HEK293 (cell line): ENCODE data around the gene PSAPL1.

ENCODE experiments used
- CTCF ChIA-PET: fragments of 350-600 bp; formaldehyde crosslinking; extraction: SDS; loops from one replicate; lab custom pipeline; 2021; ENCODE audit warnings: antibody characterized with exemption; lab: Yijun Ruan, JAX
- POLR2A ChIA-PET: fragments of 300-600 bp; formaldehyde crosslinking; extraction: SDS; loops from one replicate; lab custom pipeline; 2020; ENCODE audit warnings: antibody characterized with exemption, inconsistent platforms; lab: Yijun Ruan, JAX
- H3K27ac ChIP-seq: fragments of 200-500 bp; sonication (Bioruptor generic); 2 replicates; pipeline ENCODE4 v1.5.1; 2014; ENCODE audit warnings: low read depth, low read length, control low read depth, inconsistent platforms; ENCODE audit errors: extremely low read depth
- H3K36me3 ChIP-seq, 2 experiments: fragments of 200-500 bp in 1 of 2; sonication (Bioruptor generic) in 1 of 2; 1 replicate in 1 of 2; 2 replicates in 1 of 2; pipeline ENCODE4 v1.5.1; 2014 to 2017; ENCODE audit warnings: inconsistent platforms in 2 of 2, low read length in 2 of 2; ENCODE audit not compliant: control insufficient read depth in 2 of 2, insufficient read depth in 1 of 2
- H3K4me1 ChIP-seq: fragments of 200-500 bp; sonication (Bioruptor generic); 2 replicates; pipeline ENCODE4 v1.5.1; 2014; ENCODE audit warnings: mild to moderate bottlenecking, low read length, inconsistent platforms; ENCODE audit not compliant: control insufficient read depth, insufficient read depth
- H3K4me3 ChIP-seq: 2 replicates; pipeline ENCODE4 v1.5.1; 2011; ENCODE audit warnings: low read depth, mild to moderate bottlenecking, control low read depth, low read length, moderate library complexity
- H3K9me3 ChIP-seq: fragments of 200-500 bp; sonication (Bioruptor generic); 2 replicates; pipeline ENCODE4 v1.5.1; 2014; ENCODE audit warnings: low read depth, low read length, inconsistent platforms; ENCODE audit not compliant: control insufficient read depth, insufficient read depth
- BCL11A ChIP-seq: fragments of 450-650 bp; formaldehyde crosslinking; IDR thresholded peaks from 2 replicates; pipeline ENCODE4 v1.5.1; 2016; ENCODE audit warnings: low read depth, missing biosample characterization, missing genetic modification characterization
- PRDM1 ChIP-seq: fragments of 450-650 bp; formaldehyde crosslinking; IDR thresholded peaks from 2 replicates; pipeline ENCODE4; 2016; ENCODE audit warnings: missing biosample characterization, missing genetic modification characterization
- TRIM28 ChIP-seq: IDR thresholded peaks from 2 replicates; pipeline ENCODE4 v1.6.1; 2011; ENCODE audit warnings: low read length, control low read depth, borderline replicate concordance
- ZFP41 ChIP-seq: fragments of 450-650 bp; formaldehyde crosslinking; IDR thresholded peaks from 2 replicates; pipeline ENCODE4 v1.5.1; 2016; ENCODE audit warnings: missing biosample characterization, missing genetic modification characterization, borderline replicate concordance
- ZNF10 ChIP-seq: fragments of 450-650 bp; formaldehyde crosslinking; IDR thresholded peaks from 2 replicates; pipeline ENCODE4 v1.5.1; 2017; ENCODE audit warnings: missing biosample characterization, missing genetic modification characterization
- ZNF155 ChIP-seq: fragments of 450-650 bp; formaldehyde crosslinking; IDR thresholded peaks from 2 replicates; pipeline ENCODE4 v1.5.1; 2016; ENCODE audit warnings: missing biosample characterization, missing genetic modification characterization
- ZNF16 ChIP-seq: fragments of 450-650 bp; formaldehyde crosslinking; IDR thresholded peaks from 2 replicates; pipeline ENCODE4 v1.5.1; 2016; ENCODE audit warnings: low read depth, missing biosample characterization, missing genetic modification characterization
- ZNF174 ChIP-seq: fragments of 450-650 bp; formaldehyde crosslinking; IDR thresholded peaks from 2 replicates; pipeline ENCODE4 v1.5.0; 2017; ENCODE audit warnings: missing biosample characterization, mild to moderate bottlenecking, missing genetic modification characterization
- ZNF248 ChIP-seq: fragments of 450-650 bp; formaldehyde crosslinking; IDR thresholded peaks from 2 replicates; pipeline ENCODE4 v1.5.1; 2017; ENCODE audit warnings: missing biosample characterization, missing genetic modification characterization
- ZNF274 ChIP-seq, 2 experiments: fragments of 200-500 bp in 1 of 2; fragments of 450-650 bp in 1 of 2; sonication (Bioruptor generic) in 1 of 2; formaldehyde crosslinking in 1 of 2; IDR thresholded peaks; 2 replicates each; pipeline versions ENCODE4 v1.5.1 to v1.6.1; 2014 to 2016; ENCODE audit warnings: borderline replicate concordance in 1 of 2, inconsistent platforms in 1 of 2, low read length in 1 of 2, missing biosample characterization in 1 of 2, missing genetic modification characterization in 1 of 2
- ZNF292 ChIP-seq: fragments of 450-650 bp; formaldehyde crosslinking; IDR thresholded peaks from 2 replicates; pipeline ENCODE4 v1.5.1; 2016; ENCODE audit warnings: low read depth, missing biosample characterization, missing genetic modification characterization, borderline replicate concordance
- ZNF311 ChIP-seq: fragments of 450-650 bp; formaldehyde crosslinking; IDR thresholded peaks from 2 replicates; pipeline ENCODE4 v1.5.1; 2017; ENCODE audit warnings: missing biosample characterization, missing genetic modification characterization, borderline replicate concordance
- ZNF391 ChIP-seq: fragments of 450-650 bp; formaldehyde crosslinking; IDR thresholded peaks from 2 replicates; pipeline ENCODE4 v1.5.1; 2016; ENCODE audit warnings: low read depth, missing biosample characterization, missing genetic modification characterization, borderline replicate concordance
- ZNF48 ChIP-seq: fragments of 450-650 bp; formaldehyde crosslinking; IDR thresholded peaks from 2 replicates; pipeline ENCODE4 v1.5.1; 2016; ENCODE audit warnings: missing biosample characterization, missing genetic modification characterization
- ZNF549 ChIP-seq: fragments of 450-650 bp; IDR thresholded peaks from 2 replicates; pipeline ENCODE4 v1.5.1; 2018; ENCODE audit warnings: missing biosample characterization, missing genetic modification characterization, mild to moderate bottlenecking, inconsistent platforms, moderate library complexity
- ZNF560 ChIP-seq: fragments of 450-650 bp; formaldehyde crosslinking; IDR thresholded peaks from 2 replicates; pipeline ENCODE4 v1.5.1; 2017; ENCODE audit warnings: missing biosample characterization, missing genetic modification characterization, borderline replicate concordance
- ZNF571 ChIP-seq: fragments of 450-650 bp; formaldehyde crosslinking; IDR thresholded peaks from 2 replicates; pipeline ENCODE4 v1.5.0; 2017; ENCODE audit warnings: missing biosample characterization, missing genetic modification characterization
- ZNF624 ChIP-seq: fragments of 450-650 bp; formaldehyde crosslinking; IDR thresholded peaks from 2 replicates; pipeline ENCODE4 v1.5.1; 2017; ENCODE audit warnings: missing biosample characterization, missing genetic modification characterization
- ZNF701 ChIP-seq: fragments of 450-650 bp; formaldehyde crosslinking; IDR thresholded peaks from 2 replicates; pipeline ENCODE4 v1.5.1; 2016; ENCODE audit warnings: missing biosample characterization, missing genetic modification characterization
- ZNF747 ChIP-seq: fragments of 450-650 bp; formaldehyde crosslinking; IDR thresholded peaks from 2 replicates; pipeline ENCODE4 v1.5.1; 2016; ENCODE audit warnings: missing biosample characterization, missing genetic modification characterization
- ZNF776 ChIP-seq: fragments of 450-650 bp; formaldehyde crosslinking; IDR thresholded peaks from 2 replicates; pipeline ENCODE4 v1.5.0; 2017; ENCODE audit warnings: missing biosample characterization, missing genetic modification characterization, borderline replicate concordance
- ZNF792 ChIP-seq: fragments of 450-650 bp; formaldehyde crosslinking; IDR thresholded peaks from 2 replicates; pipeline ENCODE4 v1.5.1; 2016; ENCODE audit warnings: missing biosample characterization, missing genetic modification characterization
- ZNF830 ChIP-seq: fragments of 450-650 bp; IDR thresholded peaks from 2 replicates; pipeline ENCODE4 v1.5.0; 2018; ENCODE audit warnings: missing biosample characterization, missing genetic modification characterization, low read depth, mild to moderate bottlenecking, moderate library complexity
- ZSCAN16 ChIP-seq: fragments of 450-650 bp; formaldehyde crosslinking; IDR thresholded peaks from 2 replicates; pipeline ENCODE4 v1.5.1; 2016; ENCODE audit warnings: missing biosample characterization, missing genetic modification characterization
- ZSCAN30 ChIP-seq: fragments of 450-650 bp; IDR thresholded peaks from 2 replicates; pipeline ENCODE4 v1.5.1; 2018; ENCODE audit warnings: missing biosample characterization, mild to moderate bottlenecking, missing genetic modification characterization, moderate library complexity
- TF ChIP-seq, protein P1 (sequence below): fragments of 450-650 bp; formaldehyde crosslinking; IDR thresholded peaks from 2 replicates; pipeline ENCODE4 v1.5.1; 2016; ENCODE audit warnings: missing biosample characterization, missing genetic modification characterization
- TF ChIP-seq, protein P2 (sequence below): fragments of 450-650 bp; formaldehyde crosslinking; IDR thresholded peaks from 2 replicates; pipeline ENCODE4 v1.5.1; 2016; ENCODE audit warnings: missing biosample characterization, missing genetic modification characterization

PSAPL1 gene

DNA sequence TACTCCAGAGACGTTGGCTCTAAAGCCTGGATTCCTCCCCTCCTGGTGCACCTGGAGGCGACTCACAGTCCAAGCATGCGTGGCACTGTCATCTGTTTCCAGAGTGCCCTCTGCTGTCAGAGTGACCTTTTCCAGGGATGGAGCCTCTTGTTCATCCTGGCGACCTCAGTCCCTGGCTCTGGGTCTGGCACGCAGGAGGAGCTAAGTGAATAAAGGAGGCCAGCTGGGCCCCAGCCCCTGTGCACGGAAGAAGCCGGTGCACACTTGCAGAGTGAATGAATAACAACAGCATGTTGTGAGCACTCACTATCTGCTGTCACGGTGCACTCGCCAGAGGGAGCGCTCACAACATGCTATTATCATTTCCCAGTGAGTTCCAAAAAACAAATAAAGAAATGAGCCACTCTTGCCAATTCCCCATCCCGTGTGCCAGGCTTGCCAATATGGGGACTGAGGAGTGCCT, 27.8 kb upstream of the PSAPL1 start:
- no peaks in the 10 kb centered on the region for H3K4me1 ChIP-seq
- ChIA-PET POLR2A (no interaction called here), CTCF (interaction anchor here (1.4 kb wide), 1 partner anchor 127 kb away, joined by 5 read pairs; no protein-coding TSS in a partner anchor)
- TF ChIP-seq ZSCAN30: no peak
- TF ChIP-seq ZSCAN16 (tag by site-specific recombination): no peak
- TF ChIP-seq ZNF747 (tag by site-specific recombination): no peak
- no peak for TF ChIP-seq ZNF292
- TF ChIP-seq ZNF16 (tag by site-specific recombination): no peak
- no peak for TF ChIP-seq ZNF10 (tag by site-specific recombination)
- TF ChIP-seq BCL11A (tag by site-specific recombination): no peak
- TF ChIP-seq ZNF48 (tag by site-specific recombination): no peak
- TF ChIP-seq ZNF248: no peak
- no peak for TF ChIP-seq ZNF560 (tag by site-specific recombination)
- TF ChIP-seq, protein P1, sequence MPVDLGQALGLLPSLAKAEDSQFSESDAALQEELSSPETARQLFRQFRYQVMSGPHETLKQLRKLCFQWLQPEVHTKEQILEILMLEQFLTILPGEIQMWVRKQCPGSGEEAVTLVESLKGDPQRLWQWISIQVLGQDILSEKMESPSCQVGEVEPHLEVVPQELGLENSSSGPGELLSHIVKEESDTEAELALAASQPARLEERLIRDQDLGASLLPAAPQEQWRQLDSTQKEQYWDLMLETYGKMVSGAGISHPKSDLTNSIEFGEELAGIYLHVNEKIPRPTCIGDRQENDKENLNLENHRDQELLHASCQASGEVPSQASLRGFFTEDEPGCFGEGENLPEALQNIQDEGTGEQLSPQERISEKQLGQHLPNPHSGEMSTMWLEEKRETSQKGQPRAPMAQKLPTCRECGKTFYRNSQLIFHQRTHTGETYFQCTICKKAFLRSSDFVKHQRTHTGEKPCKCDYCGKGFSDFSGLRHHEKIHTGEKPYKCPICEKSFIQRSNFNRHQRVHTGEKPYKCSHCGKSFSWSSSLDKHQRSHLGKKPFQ: no peak
- TF ChIP-seq TRIM28: no peak
- TF ChIP-seq ZNF776: no peak
- no peak for TF ChIP-seq ZNF274 (IDR thresholded peaks at IDR 0.05; ENCODE audit: low read length)
- no peak for TF ChIP-seq ZNF274 (tag by site-specific recombination; IDR thresholded peaks at IDR 0.05; ENCODE audit: borderline replicate concordance)
- no peak for TF ChIP-seq ZNF830
- no peak for TF ChIP-seq ZNF624 (tag by site-specific recombination)
- TF ChIP-seq, all 188 proteins: peak for 0
- H3K9me3 ChIP-seq: no peaks in the 10 kb centered on the region
- no peak overlapping the region for H3K4me3 ChIP-seq
- no peak overlapping the region for H3K27ac ChIP-seq
- no peaks in the 10 kb centered on the region for H3K36me3 ChIP-seq

DNA sequence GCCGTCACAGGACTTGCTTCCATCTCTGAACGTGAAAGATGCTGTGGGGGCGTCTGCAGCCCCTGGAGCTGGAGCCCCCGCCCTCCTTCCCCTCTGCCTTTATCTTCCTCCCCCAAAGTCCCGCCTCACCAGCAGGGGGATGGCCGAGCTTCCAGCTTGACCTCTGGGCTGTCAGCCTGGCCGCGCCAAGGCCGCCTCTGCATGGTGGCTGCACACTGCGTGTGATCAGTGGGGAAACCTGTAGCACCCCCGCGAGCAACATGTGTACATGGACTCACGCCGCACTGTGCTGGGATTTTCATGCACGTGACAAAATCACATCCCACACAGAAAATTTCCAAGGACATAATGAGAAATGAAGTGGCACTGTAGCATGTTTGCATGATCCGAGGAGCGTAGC, 26.5 kb upstream of the PSAPL1 start:
- Histone ChIP-seq H3K4me3 (no peak overlapping the region), H3K27ac (no peak overlapping the region), H3K36me3 (no peaks in the 10 kb centered on the region), H3K4me1 (no peaks in the 10 kb centered on the region), H3K9me3 (no peaks in the 10 kb centered on the region)
- POLR2A ChIA-PET: no interaction called here
- TF ChIP-seq ZFP41 (tag by site-specific recombination): no peak
- TF ChIP-seq ZNF311: no peak
- TF ChIP-seq PRDM1 (tag by site-specific recombination): no peak
- TF ChIP-seq ZNF155 (tag by site-specific recombination): no peak
- TF ChIP-seq ZNF701 (tag by site-specific recombination): no peak
- TF ChIP-seq ZNF792: no peak
- no peak for TF ChIP-seq ZNF571 (tag by site-specific recombination)
- no peak for TF ChIP-seq ZNF391 (tag by site-specific recombination)
- no peak for TF ChIP-seq BCL11A (tag by site-specific recombination)
- TF ChIP-seq, protein P2, sequence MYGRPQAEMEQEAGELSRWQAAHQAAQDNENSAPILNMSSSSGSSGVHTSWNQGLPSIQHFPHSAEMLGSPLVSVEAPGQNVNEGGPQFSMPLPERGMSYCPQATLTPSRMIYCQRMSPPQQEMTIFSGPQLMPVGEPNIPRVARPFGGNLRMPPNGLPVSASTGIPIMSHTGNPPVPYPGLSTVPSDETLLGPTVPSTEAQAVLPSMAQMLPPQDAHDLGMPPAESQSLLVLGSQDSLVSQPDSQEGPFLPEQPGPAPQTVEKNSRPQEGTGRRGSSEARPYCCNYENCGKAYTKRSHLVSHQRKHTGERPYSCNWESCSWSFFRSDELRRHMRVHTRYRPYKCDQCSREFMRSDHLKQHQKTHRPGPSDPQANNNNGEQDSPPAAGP: no peak
- no peak for TF ChIP-seq ZNF549 (tag by site-specific recombination)
- no peak for TF ChIP-seq ZNF174 (tag by site-specific recombination)
- CTCF ChIA-PET: interaction anchor here (1.4 kb wide), 1 partner anchor 126 kb away, joined by 5 read pairs; no protein-coding TSS in a partner anchor
